Fibroblast of the conjunctiva (primary cell): ENCODE data around the gene KIF5A.
A peak's percentile ranks its signal among the peaks of the same experiment; 100 is the strongest.

Experiments
- DNase-seq: peaks from one replicate; pipeline ENCODE4 v3.0.0-alpha.2; 2010; ENCODE audit warnings: low read depth

Gene KIF5A

DNA sequence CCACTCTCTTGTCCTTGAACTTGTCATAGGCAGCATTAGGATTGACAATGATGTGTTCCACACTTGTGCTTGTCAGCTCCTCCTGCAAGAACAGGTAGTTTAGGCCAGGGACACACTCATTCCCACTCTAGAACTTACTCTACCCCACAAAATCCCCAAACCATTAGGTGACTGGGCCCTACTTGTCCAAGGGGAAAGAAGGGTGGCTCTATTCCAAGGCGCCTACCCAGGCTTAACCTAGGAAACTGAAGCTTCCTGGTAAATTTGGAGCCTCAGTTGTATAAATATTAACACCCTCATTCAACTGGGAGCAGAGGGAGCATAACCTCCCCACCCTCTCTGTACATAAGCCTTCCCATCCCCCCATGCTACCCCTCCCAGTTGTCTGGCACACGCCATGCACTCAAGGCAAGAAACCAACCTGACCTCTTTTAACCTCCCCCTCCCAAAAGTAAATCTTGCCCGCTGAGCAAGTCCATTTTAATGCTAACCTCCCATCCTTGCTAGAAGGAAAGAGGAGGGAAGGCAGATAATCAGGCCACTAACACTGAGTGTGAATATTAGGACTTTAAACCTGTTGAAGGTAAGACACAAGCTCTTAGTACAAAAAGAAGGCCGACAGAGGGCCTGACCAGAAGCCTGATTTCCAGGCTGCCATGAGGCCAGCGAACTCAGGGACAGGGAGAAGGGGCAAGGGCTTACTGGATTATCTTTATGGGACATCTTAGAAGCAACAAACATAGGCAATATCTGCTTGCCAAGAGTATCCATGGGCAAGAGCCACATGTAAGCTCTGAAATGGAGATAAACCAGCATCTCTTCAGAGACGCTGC lies 13.9 kb upstream of the KIF5A start:
- DNase-seq = no peak

DNA sequence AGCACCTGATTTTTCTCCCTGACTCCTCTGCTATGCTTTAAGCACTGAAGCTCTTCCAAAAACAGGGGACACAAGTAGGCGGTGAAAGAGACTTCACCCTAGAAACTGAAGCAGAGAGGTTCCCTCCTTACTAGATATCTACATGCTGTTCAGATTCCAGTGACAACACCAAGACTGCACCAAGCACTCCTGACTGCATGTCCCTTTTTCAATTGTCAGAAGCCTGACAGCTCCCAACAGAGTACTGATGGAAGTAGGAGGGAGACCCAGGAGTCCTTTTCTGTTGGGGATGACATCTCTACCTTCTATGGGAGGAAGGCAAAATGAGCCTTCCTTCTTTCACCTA lies 13.3 kb upstream of the KIF5A start:
- DNase-seq = no peak

DNA sequence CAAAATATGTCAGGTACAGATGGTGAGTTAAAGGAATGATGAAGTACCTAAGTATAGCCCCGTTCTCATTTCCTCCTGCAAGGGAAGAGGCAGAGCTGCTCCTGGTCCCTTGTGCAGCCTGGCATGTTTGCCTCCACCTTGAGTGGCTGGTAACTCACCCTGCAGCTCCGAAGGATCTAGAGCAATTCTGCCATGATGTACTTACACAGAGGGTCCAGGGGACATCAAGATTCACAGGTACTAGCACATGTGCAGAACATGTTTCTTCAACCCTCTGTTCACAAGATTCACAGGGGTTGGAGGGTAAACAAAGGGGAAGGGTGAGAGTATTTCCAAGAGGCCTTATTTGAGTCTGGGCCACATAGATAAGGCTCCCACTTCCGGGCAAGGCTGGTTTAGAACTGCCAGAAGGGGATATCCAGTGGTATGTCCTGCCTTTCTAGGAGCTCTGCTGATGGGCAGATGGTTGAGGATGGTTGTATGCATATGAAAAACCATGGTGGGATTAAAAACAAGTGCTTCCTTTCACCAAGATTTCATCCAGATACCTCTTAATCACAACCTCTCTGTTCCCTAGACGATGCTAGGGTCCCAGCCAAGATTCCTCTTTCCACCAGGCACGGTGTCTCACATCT lies 10.6 kb upstream of the KIF5A start:
- DNase-seq = no peak

DNA sequence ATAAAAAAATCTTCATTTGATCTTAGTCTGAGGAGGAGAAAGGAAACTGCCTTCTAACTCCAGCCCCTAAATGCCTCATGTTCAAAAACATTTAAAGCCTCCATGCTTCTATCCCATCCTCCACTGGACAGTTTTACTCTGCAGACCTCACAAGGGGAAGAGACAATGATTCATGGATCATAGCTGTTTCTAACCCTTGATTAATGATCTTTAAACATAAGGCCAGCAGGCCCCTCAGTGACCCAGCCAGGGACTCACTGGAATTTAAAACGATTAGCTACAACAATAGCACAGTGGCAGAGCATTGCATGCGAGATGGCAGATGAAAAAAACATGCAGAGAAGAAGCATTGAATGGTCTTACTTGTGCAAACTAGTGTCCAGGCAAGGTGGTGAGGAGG lies 8.8 kb upstream of the KIF5A start:
- no peak for DNase-seq

DNA sequence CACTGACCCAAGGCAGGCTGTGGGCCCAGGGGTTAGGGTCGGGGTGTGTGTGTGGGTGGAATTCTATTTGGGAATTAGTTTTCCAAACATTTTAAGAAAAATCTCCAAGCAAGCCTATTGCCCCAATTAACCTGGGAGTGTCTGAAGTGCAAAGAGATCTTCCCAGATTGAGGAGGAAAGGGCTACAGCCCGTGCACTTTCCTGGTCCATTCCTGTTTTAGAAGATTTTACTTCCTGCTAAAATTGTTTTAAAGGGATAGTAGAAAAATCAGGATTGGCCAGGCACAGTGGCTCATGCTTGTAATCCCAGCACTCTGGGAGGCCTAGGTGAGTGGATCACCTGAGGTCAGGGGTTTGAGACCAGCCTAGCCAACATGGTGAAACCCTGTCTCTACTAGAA lies 8.1 kb upstream of the KIF5A start:
- DNase-seq = no peak

DNA sequence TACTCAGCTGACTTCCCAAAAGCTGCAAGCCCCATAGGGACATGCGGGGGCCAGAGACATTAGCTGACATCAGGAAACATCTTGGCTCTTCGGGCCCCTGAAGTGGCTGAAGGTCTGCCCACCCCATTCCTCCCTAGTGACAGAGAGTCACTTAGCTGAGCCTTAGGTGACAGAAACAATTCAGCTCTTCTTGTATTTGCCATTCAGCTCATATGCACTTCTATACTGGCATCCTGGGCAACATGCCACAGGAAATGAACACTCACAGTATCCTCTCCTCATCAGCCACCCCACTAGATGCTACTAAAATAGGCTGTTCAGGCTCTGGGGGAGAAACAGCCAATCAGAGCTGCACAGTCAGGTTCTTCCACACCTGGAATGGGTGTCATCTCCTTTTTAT lies 6.3 kb upstream of the KIF5A start:
- no peak for DNase-seq

DNA sequence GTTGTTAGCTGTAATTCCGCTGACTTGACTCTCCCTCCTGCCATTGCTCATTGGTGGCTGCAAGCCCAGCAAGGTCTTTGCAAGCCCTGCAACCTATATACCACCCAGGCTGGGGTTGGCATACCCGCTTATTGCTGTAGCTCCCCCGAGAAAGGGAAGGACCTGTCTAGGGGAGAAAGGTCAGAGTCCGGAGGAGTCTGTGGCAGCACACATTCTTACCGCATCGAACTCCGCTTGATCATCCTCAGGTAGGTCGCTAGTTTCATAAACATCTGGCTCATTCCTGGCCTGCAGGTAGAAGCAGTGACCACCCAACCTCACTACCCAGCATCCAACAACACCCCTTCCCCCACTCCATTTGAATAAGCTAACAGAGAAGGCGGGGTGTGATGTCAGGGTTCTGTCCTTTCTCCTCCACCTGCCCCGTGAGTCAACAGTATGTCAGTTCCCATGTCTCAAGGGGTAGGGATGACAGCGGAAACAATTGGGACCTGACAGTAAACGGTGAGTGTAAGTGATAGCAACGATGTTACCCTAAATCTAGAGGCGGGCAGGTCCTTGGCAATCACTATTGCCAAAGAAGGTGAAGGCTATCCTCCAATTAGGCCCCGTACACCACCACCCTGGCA lies 3.9 kb upstream of the KIF5A start:
- no peak for DNase-seq

DNA sequence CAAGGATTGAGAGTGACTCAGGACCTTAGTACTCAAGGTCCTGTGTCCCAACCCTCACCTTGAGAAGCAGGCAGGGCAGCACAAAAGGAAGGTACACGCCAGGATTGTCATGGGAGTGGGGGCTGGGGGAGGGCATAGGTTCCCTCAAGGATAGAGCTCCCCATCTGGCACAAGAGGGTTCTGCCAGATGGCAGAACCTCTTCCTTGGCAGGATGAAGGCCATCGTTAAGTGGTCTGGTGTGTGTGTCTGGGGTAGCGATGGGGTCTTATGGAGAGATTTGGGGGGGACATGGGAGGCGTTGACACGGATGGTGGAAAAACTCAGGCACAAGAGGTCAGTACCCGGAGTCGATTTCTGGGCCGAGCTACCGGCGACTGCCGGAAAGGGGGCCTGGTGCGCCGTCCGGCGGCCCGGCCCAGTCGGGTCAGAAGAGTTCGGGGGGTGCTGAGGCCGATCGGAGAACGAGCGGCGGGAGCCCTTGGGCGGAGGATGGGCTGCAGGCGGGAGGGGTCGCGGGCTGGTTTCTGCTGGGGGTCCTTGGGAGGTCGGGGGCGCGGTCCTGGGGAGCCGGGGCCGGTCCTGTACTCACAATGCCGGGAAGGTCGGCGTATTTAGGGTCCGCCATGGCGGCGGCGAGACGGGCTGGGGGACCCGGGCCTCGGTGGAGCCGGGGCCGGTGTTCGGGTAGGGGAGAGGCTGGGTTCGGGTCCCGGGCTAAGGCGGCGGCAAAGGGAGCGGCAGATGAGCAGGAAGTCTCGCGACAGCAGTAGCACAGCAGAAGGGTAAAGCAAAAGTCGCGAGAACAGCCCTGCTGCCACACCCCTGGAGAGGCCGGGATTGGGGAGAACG lies 3.2 kb upstream of the KIF5A start, which contains the start of gene DCTN2:
DCTN2 (minus strand) TSS at position 755 of the 850 bp plus-strand sequence; CDS start at position 626, 129 bp downstream.
- DNase-seq = peak; percentile 95

DNA sequence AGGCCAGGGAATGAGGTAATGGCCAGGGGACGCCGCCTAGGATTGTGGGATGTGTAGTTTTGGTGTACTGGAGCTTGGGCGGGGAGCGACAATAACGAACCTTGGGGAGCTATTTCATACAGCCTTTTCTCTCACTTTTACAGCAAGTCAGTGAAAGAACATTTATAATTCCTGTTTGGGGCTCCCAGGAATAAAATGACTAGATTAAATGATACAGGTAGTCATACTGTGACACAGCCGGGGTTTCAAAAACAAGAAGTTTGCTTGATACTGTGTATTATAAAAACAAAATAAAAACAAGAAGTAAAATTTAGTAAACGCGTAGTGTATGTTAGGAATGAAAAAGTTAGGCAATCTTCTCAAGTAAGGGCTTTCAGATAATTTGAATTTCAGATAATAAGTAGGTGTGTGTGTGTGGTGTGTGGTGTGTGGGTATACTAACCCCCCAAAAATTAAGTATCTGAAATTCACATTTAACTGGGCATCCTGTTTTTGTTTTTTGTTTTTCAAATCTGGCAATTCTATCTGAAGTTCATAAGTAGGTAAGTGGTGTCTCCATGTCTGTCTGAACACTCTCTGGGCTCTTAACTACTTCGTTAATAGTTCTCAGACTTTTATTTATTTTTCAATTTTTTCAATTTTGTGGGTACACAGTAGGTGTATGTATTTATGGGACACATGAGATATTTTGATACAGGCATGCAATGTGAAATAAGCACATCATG lies 2.4 kb upstream of the KIF5A start:
- DNase-seq = no peak

DNA sequence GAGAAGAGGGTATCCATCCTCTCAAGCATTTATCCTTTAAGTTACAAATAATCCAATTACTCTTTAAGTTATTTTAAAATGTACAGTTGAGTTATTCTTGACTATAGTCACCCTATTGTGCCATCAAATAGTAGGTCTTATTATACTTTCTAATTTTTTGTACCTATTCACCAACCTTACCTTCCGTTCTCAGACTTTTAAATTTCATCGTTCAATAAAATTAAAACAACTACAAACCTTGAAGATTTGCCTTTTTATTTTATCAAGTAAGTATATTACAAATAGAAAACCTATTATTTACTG lies 1.9 kb upstream of the KIF5A start:
- no peak for DNase-seq

DNA sequence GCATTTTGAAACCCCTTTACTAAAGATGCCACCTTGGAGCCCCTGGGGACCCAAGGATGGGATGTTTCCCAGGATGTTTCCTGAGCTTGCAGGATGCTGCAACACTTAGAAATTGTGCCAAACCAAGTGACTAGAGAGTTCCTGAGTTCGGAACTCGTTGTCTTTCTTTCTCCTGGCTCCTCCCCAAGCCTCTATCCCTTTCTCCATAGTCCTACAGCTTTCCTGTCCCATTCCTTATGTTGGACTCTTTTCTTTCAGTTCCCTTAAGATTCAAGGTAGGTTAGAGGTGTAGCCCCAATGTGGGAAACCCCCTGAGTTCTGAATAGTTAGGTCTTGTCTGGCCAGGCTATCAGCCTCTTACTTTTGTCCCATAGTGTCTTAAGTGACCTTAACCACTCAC lies 1.4 kb upstream of the KIF5A start:
- DNase-seq = no peak

DNA sequence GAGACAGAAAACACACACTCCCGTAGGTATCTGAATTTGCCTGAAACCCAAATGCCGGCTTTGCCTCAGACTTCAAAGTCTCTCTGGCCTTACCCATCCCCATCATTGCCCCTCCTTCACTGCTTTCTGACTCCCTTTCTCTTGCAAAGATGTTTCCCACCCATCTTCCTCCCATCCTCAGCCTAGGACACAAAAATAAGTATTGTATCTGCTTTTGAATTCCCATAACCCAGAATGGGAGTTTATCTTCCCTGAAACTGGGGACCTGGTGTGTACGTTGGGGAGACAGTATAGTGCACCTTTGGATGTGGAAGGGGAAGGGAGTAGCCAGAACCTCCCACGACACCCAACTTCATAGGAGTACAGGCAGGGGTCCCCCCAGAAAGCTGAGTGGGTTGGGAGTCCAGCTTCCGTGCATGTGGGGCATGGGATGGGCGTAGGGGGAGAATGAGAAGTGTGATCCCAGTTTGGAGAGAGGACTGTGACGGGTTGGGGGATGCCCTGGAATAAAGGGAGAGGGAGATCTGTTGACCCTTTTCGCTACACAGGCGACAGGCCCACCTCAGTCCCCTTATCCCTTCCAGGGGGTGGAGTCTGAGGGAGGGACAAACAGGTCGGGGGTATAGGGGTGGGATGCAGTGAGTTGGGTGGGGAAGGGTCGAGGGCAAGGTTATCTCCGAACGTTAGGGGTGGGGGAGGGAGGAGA lies 488 bp upstream of the KIF5A start:
- no peak for DNase-seq

DNA sequence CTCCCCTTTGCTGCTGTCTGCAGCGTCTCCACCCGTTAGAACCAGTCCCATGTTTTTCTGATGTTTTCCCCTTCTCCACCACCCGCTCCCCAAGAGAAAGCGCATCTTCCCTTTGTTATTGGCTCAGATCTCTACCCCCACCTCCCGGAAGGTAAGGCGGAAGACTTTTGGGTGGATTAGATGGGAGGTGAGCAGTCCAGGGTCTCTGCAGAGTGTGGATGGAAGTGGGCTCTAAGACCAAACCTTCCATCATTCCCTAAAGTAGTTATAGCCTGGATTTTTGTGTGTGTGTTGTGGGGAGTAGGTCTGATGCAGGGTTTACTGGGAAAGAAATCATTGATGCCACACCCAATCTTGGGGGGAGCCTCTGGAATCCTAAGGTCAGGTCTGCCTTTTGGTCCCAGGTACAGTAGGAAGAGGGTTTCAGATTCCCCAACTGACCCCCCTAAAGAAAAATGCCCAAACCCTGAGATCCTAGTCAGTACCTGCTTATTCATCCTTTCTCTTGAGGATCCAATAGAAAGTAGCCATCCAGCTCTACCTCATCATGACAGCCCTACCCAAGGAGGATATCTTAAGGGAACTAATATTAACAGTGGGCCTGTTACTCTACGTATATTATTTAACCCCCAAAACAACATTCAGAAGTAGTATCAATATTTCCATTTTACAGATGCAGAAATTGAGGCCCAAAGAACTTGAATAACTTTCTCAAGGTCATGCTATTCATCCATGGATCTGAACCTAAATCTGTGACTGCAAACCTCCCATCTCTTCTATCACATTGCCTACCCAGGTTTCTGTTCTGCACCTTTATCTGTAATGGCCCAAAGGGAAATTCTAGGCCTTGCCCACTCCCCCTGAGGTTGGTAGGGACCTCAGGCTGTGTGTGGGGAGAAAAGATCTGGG lies 1.1 kb downstream of the KIF5A start:
- no peak for DNase-seq

DNA sequence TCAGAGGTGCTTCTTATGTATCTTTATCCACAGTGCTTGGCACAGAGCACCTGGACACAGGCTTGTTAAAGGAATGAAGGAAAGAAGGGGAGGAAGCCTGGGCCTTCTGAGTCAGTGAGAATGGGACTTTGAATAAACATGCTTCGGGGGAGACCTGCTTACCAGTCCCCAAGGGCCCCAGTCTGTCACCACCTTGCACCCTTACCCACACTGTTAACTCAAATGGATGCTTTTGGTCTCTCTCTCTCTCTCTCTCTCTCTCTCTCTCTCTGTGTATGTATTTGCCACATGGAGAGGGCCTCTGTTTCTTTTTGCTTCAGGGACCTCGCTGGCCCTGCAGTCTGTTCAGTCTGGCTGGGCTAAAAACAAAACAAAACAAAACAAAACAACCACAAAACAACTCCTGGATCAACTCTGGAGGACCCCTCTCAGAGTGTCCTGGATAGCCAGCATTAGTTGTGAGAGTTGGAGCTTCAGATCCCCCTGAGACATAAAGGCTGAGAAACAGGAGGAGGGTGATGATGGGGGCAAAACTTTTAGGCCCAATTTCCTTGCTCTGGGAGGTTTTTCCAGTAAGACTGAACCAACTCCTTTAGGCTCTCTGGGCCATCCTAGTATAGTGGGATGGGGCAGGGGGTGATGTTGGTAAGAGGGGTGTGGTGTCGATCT lies 1.9 kb downstream of the KIF5A start:
- DNase-seq = no peak

DNA sequence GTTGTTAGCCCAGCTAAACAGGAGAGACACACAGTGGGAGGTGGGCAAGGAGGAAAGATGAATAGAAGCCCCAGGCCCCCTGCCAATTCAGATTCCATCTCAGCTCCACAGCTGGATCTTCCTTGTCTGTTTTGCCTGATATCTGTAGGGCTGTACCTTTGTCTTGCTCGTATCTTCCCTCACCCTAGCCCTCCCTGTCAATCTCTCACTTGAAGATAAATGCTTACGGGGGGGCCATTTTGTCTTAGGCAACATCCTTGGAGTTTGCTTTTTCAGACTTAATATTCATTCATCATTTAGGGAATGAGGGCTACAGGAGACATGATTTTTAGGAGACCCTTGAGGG lies 2.4 kb downstream of the KIF5A start:
- DNase-seq = no peak

DNA sequence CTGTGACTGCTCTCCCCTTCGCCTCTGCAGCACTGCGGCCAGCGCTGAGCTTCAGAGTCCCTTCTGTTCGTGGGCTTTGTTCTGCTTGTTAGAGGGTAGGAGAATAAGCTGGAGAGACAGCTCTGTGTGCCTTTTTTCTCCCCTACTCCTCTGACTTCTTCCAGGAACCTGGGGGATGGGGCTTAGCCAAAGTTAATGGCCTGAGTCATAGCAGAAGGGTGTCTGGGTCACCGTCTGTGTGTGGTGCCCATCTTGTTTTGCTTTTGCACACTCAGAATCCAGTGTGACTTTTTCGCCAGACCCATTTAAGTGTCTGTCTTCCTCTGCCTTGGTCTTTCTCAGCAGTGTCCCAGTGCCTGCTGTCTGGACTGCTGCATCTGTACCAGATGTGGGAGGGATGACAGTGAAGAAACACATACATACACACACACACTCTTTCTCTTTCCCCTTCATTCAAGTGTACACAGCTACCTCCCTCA lies 3.0 kb downstream of the KIF5A start:
- DNase-seq = no peak

DNA sequence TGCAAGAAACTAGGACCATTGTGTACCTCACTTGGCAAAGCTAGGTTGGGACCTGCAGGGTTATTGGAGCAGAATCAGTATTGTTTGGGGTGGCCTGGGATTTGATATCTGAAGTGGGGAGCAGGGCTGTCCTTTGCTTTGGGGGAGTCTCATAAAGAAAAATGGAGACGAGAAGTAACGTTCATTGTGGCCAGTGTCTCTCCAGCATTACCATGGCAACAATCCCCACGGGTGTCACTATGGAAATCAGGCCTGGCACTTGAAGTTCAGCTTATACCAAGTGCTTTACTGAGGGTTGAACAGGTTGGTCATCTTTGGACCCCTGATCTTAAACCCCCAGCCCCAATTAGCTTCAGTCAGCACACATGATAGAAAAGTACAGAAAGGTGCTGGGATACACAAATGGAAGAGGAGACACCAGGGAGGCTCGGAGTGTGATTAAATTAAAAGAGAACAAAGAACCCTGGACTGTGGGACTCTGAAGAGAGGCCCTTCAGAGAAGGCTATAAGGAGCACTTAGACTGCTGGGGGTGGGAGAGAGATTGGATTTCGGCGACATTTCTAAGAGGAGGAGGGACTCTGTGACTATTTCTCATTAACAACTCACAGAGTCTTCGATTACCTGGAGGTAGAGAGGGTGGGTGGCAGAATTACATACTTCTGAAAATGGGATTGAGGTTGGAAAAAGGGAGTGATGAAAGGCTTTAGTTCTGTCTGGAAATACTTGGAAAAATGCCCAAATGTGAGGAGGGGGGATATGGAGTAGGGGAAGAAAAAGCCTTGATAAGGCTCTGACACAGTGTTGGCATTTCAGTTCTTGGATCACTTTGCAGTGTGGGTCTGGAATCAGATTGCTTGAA lies 3.7 kb downstream of the KIF5A start:
- DNase-seq = no peak

DNA sequence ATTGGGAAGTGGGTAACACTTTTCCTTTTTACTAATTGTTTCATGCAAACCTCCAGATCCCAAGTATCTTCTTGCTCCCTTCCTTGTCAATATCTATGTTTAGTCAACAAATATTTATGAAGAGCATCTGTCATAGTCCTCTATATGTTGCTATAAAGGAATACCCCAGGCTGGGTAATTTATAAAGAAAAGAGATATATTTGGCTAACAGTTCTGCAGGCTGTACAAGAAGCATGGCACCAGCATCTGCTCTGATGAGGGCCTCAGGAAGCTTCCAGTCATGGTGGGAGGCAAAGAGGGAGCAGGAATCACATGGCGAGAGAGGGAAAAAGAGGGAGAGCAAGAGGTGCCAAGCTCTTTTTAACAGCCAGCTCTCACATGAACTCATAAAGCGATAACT lies 4.6 kb downstream of the KIF5A start:
- no peak for DNase-seq

DNA sequence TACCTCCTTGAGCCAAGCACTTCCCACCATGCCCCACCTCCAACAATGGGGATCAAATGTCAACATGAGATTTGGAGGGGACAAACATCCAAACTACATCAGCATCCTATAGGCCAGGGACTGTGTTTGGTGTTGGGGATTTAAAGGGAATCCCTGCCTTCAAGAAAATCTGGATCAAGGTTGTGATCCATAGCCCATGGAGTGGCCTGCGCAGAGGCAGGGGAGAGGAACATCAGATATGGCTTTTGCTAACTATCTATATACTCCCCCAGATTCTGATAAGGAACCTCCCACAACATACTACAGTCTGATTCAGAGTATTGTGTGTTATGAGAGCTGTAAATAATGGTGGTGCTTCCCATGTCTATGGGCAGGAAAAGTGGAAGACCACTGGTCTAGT lies 5.1 kb downstream of the KIF5A start:
- no peak for DNase-seq
